Ovary (tissue), 3 donors: ENCODE measurements around the gene MDM2.

Source experiments
- EP300 ChIP-seq: sonication (generic); formaldehyde crosslinking; IDR thresholded peaks from one replicate; pipeline ENCODE4 v1.6.1; 2017; ENCODE audit warnings: antibody characterized with exemption
- POLR2A ChIP-seq: fragments of 450-650 bp; IDR thresholded peaks from one replicate; pipeline ENCODE4 v1.6.1; 2017; ENCODE audit warnings: antibody characterized with exemption, mild to moderate bottlenecking, moderate library complexity
- TF ChIP-seq, protein P1 (sequence below), 3 donors: fragments of 450-650 bp in 2 of 3; fragments of 200-600 bp in 1 of 3; IDR thresholded peaks; one replicate each; pipeline versions ENCODE4 v1.5.1 to v1.8.0; 2016 to 2022; ENCODE audit warnings: antibody characterized with exemption in 3 of 3, mild to moderate bottlenecking in 1 of 3
- donor health status: DM: no; HTN: no; CAD: no.

DNA sequence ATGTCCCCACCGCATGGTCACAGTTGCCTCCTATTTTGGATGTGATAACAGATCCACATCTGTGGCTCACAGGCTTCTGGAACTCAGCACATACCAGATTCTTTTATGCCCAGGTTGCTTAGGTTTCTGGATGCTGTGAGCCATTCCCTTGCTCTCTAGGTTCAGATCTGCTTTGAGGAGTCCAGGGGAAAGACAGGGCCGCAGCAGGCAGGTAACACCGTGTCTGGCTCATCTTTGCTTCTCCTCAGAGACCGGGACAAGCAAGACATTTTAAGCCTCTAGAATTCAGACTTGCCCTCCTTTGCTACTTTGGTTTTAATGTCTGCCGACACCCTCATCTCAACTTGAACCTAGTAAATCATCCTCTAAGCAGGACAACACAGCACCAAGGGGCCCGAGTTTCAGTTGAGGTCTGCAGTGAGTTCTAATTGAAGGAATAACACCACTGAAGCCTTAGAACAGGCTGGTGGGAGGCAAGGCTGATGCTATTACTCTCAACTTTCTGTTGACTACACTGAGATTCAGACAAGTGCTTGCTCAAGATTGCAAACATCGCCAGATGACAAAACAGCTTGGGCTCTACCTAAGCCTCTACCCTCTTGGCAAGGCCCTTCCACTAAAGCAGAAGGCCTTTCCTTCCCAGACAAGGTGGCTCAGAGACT lies 55.3 kb downstream of the MDM2 start:
- TF ChIP-seq, protein P1, sequence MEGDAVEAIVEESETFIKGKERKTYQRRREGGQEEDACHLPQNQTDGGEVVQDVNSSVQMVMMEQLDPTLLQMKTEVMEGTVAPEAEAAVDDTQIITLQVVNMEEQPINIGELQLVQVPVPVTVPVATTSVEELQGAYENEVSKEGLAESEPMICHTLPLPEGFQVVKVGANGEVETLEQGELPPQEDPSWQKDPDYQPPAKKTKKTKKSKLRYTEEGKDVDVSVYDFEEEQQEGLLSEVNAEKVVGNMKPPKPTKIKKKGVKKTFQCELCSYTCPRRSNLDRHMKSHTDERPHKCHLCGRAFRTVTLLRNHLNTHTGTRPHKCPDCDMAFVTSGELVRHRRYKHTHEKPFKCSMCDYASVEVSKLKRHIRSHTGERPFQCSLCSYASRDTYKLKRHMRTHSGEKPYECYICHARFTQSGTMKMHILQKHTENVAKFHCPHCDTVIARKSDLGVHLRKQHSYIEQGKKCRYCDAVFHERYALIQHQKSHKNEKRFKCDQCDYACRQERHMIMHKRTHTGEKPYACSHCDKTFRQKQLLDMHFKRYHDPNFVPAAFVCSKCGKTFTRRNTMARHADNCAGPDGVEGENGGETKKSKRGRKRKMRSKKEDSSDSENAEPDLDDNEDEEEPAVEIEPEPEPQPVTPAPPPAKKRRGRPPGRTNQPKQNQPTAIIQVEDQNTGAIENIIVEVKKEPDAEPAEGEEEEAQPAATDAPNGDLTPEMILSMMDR (IDR thresholded peaks at IDR 0.05) = no peak
- TF ChIP-seq POLR2A (no peak), EP300 (no peak)
